ENCODE measurements around the gene POLR1G.

DNA sequence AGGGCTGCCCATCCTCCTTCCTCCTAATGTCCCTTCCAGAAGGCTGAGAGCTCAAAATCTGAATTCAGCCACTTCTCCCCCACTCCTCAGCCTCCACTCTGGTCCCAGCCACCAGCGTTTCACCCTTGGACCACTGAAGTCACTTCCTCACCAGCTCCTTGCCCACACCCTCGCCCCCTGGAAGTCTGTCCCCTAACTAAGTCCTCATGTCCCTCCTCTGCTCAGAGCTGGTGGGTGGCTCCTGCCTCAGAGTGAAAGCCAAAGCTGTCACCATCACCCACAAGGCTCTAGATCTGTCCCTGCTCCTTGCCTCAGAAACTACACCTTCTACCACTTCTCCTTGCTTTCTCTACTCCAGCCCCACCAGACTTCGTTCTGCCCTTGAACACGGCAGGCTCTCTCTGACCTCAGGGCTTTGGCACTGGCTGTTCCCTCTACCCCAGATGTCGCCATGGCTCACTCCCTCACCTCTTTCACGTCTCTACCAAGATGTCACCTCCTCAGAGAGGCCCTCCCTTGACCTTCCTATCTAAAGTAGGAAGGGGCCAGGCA lies 15.6 kb downstream of the POLR1G start:
- TF ChIP-seq, protein P1, sequence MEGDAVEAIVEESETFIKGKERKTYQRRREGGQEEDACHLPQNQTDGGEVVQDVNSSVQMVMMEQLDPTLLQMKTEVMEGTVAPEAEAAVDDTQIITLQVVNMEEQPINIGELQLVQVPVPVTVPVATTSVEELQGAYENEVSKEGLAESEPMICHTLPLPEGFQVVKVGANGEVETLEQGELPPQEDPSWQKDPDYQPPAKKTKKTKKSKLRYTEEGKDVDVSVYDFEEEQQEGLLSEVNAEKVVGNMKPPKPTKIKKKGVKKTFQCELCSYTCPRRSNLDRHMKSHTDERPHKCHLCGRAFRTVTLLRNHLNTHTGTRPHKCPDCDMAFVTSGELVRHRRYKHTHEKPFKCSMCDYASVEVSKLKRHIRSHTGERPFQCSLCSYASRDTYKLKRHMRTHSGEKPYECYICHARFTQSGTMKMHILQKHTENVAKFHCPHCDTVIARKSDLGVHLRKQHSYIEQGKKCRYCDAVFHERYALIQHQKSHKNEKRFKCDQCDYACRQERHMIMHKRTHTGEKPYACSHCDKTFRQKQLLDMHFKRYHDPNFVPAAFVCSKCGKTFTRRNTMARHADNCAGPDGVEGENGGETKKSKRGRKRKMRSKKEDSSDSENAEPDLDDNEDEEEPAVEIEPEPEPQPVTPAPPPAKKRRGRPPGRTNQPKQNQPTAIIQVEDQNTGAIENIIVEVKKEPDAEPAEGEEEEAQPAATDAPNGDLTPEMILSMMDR (IDR thresholded peaks at IDR 0.05): no peak
- TF ChIP-seq POLR2AphosphoS5 (IDR thresholded peaks at IDR 0.05): no peak

Data from prostate gland (tissue), 2 donors.